ENCODE results near the gene ROMO1. TPM values are rescaled to one million over a fixed set of nuclear protein-coding genes. Genes with fewer than 3 reads are reported as not detected.
"Not testable (repeated sequence)": the region's sequence is repeated elsewhere in the genome, so short reads cannot be mapped to it uniquely, and the experiment has no call there.

Gene ROMO1
- total and polyA plus RNA-seq, 10 of the 15 experiments (the other 5 are each of a cell fraction or from before 2014, with no cell fraction given), result 23.2 to 631 (median 352) TPM

- no peak for TF ChIP-seq BCLAF1 (IDR thresholded peaks at IDR 0.05)
- no peak for TF ChIP-seq E2F8 (IDR thresholded peaks at IDR 0.05; ENCODE audit: low read depth, partially characterized antibody)
Measured at GRCh38 chr20:35704514-35705261, 5.5 kb downstream of the ROMO1 start (continued).

- ChIA-PET POLR2A (interaction anchor here (1.2 kb wide), 1 partner anchor 13 kb away, joined by 4 read pairs; no protein-coding TSS in a partner anchor), CTCF (interaction anchor here (0.6 to 1.4 kb wide), 2 partner anchors 13 to 1377 kb away, joined by 3 to 4 read pairs; no protein-coding TSS in a partner anchor), SMC1A (ENCODE audit: uncharacterized antibody, unreplicated experiment) (interaction anchor here (2.0 to 2.2 kb wide), 2 partner anchors 13 to 24 kb away, joined by 6 to 8 read pairs; no protein-coding TSS in a partner anchor)
- 98% methylated on average over 11 of the region's 11 CpGs for WGBS (ENCODE audit: insufficient coverage, insufficient replicate concordance, low lambda C conversion rate, missing lambda C conversion rate)
- H3K9ac ChIP-seq (ENCODE audit: control insufficient read depth, insufficient read depth, low read length); H2AFZ ChIP-seq (ENCODE audit: control insufficient read depth, low read depth, low read length); H4K20me1 ChIP-seq (ENCODE audit: control insufficient read depth, insufficient read depth); intact Hi-C loops (cut with micrococcal nuclease; ENCODE audit: unreplicated experiment); FAIRE-seq; RAD21 ChIA-PET (ENCODE audit: unreplicated experiment); H3K4me2 ChIP-seq (ENCODE audit: control insufficient read depth, insufficient read depth); BruUV-seq (replicated peaks); H3K4me3 ChIP-seq; H3K4me1 ChIP-seq (ENCODE audit: control insufficient read depth, insufficient read depth, low read length); DNase-seq (ENCODE audit: low read depth, low spot score); in situ Hi-C loops (cut with MboI); ATAC-seq; H3K9me3 ChIP-seq (replicated peaks; ENCODE audit: control insufficient read depth, insufficient read depth, low read length); H3K27ac ChIP-seq (ENCODE audit: control insufficient read depth, insufficient read depth); H3K27me3 ChIP-seq (replicated peaks in 1 of 2; ENCODE audit: control insufficient read depth in 2 of 2, insufficient read depth in 2 of 2, low read length in 1 of 2): not testable (repeated sequence)
- H3K79me2 ChIP-seq (ENCODE audit: control insufficient read depth, insufficient read depth, low read length), result peaks cover 14% of the 10 kb centered on the region
- H3K36me3 ChIP-seq (ENCODE audit: control insufficient read depth in 2 of 2, insufficient read depth in 2 of 2, low read length in 1 of 2), result peaks cover 9 to 58% of the 10 kb centered on the region in 2 experiments
Measured at GRCh38 chr20:35705894-35706293, 6.7 kb downstream of the ROMO1 start.

Data from GM12878 (cell line).